Heart left ventricle (tissue), 16 donors: ENCODE measurements around the gene NTRK3. TPM values are rescaled to one million over a fixed set of nuclear protein-coding genes. Genes with fewer than 3 reads are reported as not detected.
"Not testable (repeated sequence)": the region's sequence is repeated elsewhere in the genome, so short reads cannot be mapped to it uniquely, and the experiment has no call there.

ENCODE experiments used
- ATAC-seq, 4 donors: fragments of 200-7000 bp; cut with Tn5 transposase; one replicate each; pipeline ENCODE4 v1.9.1; 2020 to 2022; ENCODE audit warnings: moderate library complexity in 4 of 4, mild to moderate bottlenecking in 3 of 4, moderate number of reproducible peaks in 1 of 4
- DNase-seq, 5 donors: peaks; one replicate each; pipeline ENCODE4 v3.0.0-alpha.2; 2020
- H3K27ac ChIP-seq, 12 donors: fragments of 200-600 bp; sonication (generic) in 4 of 12; one replicate each; pipeline versions ENCODE4 v1.5.0 to v1.8.0; 2016 to 2022; ENCODE audit warnings: mild to moderate bottlenecking in 2 of 12
- H3K27me3 ChIP-seq, 9 donors: fragments of 200-600 bp; sonication (generic) in 2 of 9; one replicate each; pipeline versions ENCODE4 v1.5.1 to v1.8.0; 2016 to 2022; ENCODE audit warnings: mild to moderate bottlenecking in 3 of 9
- H3K36me3 ChIP-seq, 9 donors: fragments of 200-600 bp; sonication (generic) in 2 of 9; one replicate each; pipeline versions ENCODE4 v1.5.0 to v1.8.0; 2018 to 2022; ENCODE audit warnings: mild to moderate bottlenecking in 2 of 9
- H3K4me1 ChIP-seq, 12 donors: fragments of 200-600 bp; sonication (generic) in 4 of 12; one replicate each; pipeline versions ENCODE4 v1.5.0 to v1.8.0; 2016 to 2022; ENCODE audit warnings: mild to moderate bottlenecking in 3 of 12
- H3K4me3 ChIP-seq, 12 donors: fragments of 200-600 bp; sonication (generic) in 4 of 12; one replicate each; pipeline versions ENCODE4 v1.5.0 to v1.8.0; 2017 to 2022; ENCODE audit warnings: mild to moderate bottlenecking in 9 of 12, moderate library complexity in 4 of 12
- H3K9me3 ChIP-seq, 12 donors: fragments of 200-600 bp; sonication (generic) in 4 of 12; one replicate each; pipeline versions ENCODE4 v1.5.0 to v1.8.0; 2016 to 2022; ENCODE audit warnings: mild to moderate bottlenecking in 1 of 12
- CTCF ChIP-seq, 12 donors: fragments of 200-600 bp; sonication (generic) in 4 of 12; IDR thresholded peaks; one replicate each; pipeline versions ENCODE4 v1.5.0 to v1.8.0; 2018 to 2022; ENCODE audit warnings: antibody characterized with exemption in 12 of 12, mild to moderate bottlenecking in 5 of 12
- POLR2A ChIP-seq, 2 donors: fragments of 450-650 bp; IDR thresholded peaks; one replicate each; pipeline ENCODE4 v1.6.1; 2017; ENCODE audit warnings: antibody characterized with exemption in 2 of 2, mild to moderate bottlenecking in 2 of 2, moderate library complexity in 2 of 2
- WGBS, 4 donors: extraction: QIAGEN DNeasy Blood & Tissue Kit in 2 of 4; methylation state at CpG; one replicate each; pipeline versions ENCODE4 v1.1.5 to v1.1.7; 2013 to 2018; 5-methylcytosine and 5-hydroxymethylcytosine counted together
- intact Hi-C, 10 donors: fragments of 100-400 bp; cut with DNase I; formaldehyde crosslinking; loops; one replicate each; pipeline versions ENCODE4 v1.11.1 to v1.14.2; 2022
- polyA plus RNA-seq, 2 donors: library from polyadenylated mRNA; stranded (reverse); fragments of 200-250 nt; gene quantifications; one replicate each; pipeline ENCODE4 v1.2.3, GENCODE V29; 2013
- total RNA-seq, 9 donors: library from RNA; depleted of rRNA in 2 of 9; stranded (reverse); fragments of >200 nt in 2 of 9; fragmentation: NEBNext Ultra II Directional in 3 of 9; extraction: Animal tissue kit (Norgen Biotek cat#: 25700) in 3 of 9; gene quantifications; one replicate each; pipeline versions ENCODE4 v1.1.0 to v1.2.4, GENCODE V29; 2016 to 2023
- donor health status: ischemic (EF 13 %, LVEDD 7.1; RV severe dilation, severe dysfunction).
- donor health status: healthy with polysubstance abuse.
- donor health status: DM: no; HTN: yes; CAD: no.
- donor health status: DM: no; HTN: no; CAD: no.
- donor health status: ischemic (EF 25% LVEDD 6.9; RV normal size, moderate dysfunction).
- donor health status: ischemic (EF 25% LVEDD 5.7; RV mildly dilated, moderate dysfunction).
- donor health status: healthy.
- donor health status: DM: yes; HTN: yes; CAD: no.
- donor health status: ischemic (EF 35%, LVEDD 5.7; RV mildly dilated, moderate dysfunction).
- donor health status: nonischemic (EF 11% LVEDD 7.7; RV severe dilation, severe dysfunction).
- donor health status: DM: yes; HTN: yes; CAD: no.
- donor health status: PGD.
- donor health status: ischemic (EF 29% LVEDD 5.4; RV normal size, mild dysfunction).
- donor health status: nonischemic (EF 23%, LVEDD 6.1; RV moderate dilation, normal function).

NTRK3 gene
- total and polyA plus RNA-seq, 11 donors: 0.53 to 6.8 (median 2.0) TPM

GRCh38 chr15:87843312-87843711, 413.2 kb downstream of the NTRK3 start:
- WGBS, 4 donors: 80 to 97% (median 90%) methylated on average over 3 of the region's 3 CpGs
- no peaks in the 10 kb centered on the region for H3K9me3 ChIP-seq

GRCh38 chr15:87841426-87841998, 415.0 kb downstream of the NTRK3 start:
- no peaks in the 10 kb centered on the region for H3K4me1 ChIP-seq
- intact Hi-C loops: loop anchor here in 1 of 10 donors (10.0 kb wide), 1 partner anchor 63 kb away; no protein-coding TSS in a partner anchor
- TF ChIP-seq POLR2A (IDR thresholded peaks at IDR 0.05) (no peak), CTCF (IDR thresholded peaks at IDR 0.05) (no peak)
- no peaks in the 10 kb centered on the region for H3K36me3 ChIP-seq
- H3K27me3 ChIP-seq: no peaks in the 10 kb centered on the region
- H3K4me3 ChIP-seq: no peak overlapping the region
- no peak for ATAC-seq
- H3K9me3 ChIP-seq: no peaks in the 10 kb centered on the region
- no peak overlapping the region for H3K27ac ChIP-seq
- no peak for DNase-seq
- 57 to 78% (median 65%) methylated on average over 1 of the region's 1 CpG; no CpG with 5 or more reads in 1 of the 4 donors for WGBS, 4 donors

More at GRCh38 chr15:87843312-87843711, 413.2 kb downstream of the NTRK3 start:
- Histone ChIP-seq H3K27ac (no peak overlapping the region), H3K4me3 (no peak overlapping the region), H3K27me3 (no peaks in the 10 kb centered on the region), H3K36me3 (no peaks in the 10 kb centered on the region), H3K4me1 (no peaks in the 10 kb centered on the region)
- intact Hi-C loops: loop anchor here in 1 of 10 donors (10.0 kb wide), 1 partner anchor 61 kb away; no protein-coding TSS in a partner anchor
- no peak for ATAC-seq
- TF ChIP-seq CTCF (IDR thresholded peaks at IDR 0.05): no peak
- no peak for TF ChIP-seq POLR2A (IDR thresholded peaks at IDR 0.05)
- DNase-seq: no peak

- H3K4me1 ChIP-seq, H3K27me3 ChIP-seq, H3K27ac ChIP-seq, DNase-seq, intact Hi-C loops, ATAC-seq, H3K9me3 ChIP-seq, H3K36me3 ChIP-seq, H3K4me3 ChIP-seq: not testable (repeated sequence)
- WGBS, 4 donors: 73 to 91% (median 81%) methylated on average over 2 of the region's 2 CpGs
Observed at GRCh38 chr15:87835830-87836229, 420.7 kb downstream of the NTRK3 start.

DNA sequence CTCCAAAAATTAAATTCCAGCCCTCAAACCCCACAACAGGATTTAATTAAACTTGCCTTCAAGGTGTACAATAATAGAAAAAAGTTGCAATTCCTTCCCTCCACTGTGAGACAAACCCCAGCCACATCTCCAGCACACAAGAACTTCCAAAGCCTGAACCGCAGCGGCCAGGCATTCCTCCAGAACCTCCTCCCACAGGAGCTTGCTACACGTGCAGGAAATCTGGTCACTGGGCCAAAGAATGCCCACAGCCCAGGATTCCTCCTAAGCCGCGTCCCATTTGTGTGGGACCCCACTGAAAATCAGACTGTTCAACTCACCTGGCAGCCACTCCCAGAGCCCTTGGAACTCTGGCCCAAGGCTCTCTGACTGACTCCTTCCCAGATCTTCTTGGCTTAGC, 423.2 kb downstream of the NTRK3 start:
- ATAC-seq, H3K4me3 ChIP-seq, H3K4me1 ChIP-seq, H3K36me3 ChIP-seq, DNase-seq, H3K9me3 ChIP-seq, H3K27ac ChIP-seq, intact Hi-C loops, H3K27me3 ChIP-seq: not testable (repeated sequence)
- WGBS, 4 donors: 68 to 78% (median 76%) methylated on average over 5 of the region's 5 CpGs

DNA sequence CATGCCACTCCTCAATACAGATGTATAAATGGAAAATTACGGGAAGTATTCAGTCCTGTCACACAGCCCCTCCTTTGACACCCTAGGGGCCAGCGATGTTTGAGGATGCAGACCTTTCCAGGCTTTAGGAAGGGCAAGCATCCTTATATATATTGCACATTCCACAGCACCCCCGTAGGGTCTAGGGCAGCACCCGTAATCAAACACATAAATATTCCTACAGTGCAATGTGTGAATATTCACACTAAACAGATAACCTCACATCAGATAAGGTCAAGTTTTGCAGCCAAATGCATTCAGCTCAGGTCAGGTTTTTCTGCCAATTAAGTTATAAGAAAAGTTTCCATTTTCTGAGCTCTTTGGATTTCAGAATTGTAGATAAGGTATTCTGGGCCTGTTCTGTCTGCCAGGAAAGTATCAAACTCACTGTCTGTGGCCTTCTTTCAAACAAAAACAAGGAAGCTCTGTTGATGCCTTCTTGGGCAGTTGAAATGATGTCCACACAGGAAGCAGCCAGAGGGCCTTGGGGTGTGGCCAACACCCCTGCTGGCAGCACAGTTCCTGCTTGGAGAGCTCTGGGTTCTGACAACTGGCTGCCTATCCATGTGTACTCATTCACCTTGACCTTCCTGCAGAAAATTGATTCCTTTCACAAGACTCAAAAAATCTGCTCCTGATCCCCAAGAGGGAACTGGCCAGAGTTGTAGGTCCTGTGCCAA, 427.0 kb downstream of the NTRK3 start:
- peak in 2 of 4 donors; percentile 73 to 77 for ATAC-seq
- no peak overlapping the region for H3K27ac ChIP-seq
- H3K9me3 ChIP-seq: no peaks in the 10 kb centered on the region
- WGBS, 4 donors: 50 to 62% (median 57%) methylated on average over 4 of the region's 4 CpGs
- peak in 2 of 5 donors; percentile 40 to 55 for DNase-seq
- intact Hi-C loops: no loop called here
- H3K4me1 ChIP-seq: peaks cover 0 to 5% (median 0%) of the 10 kb centered on the region in 12 donors
- no peaks in the 10 kb centered on the region for H3K27me3 ChIP-seq
- no peak overlapping the region for H3K4me3 ChIP-seq
- H3K36me3 ChIP-seq: no peaks in the 10 kb centered on the region
- TF ChIP-seq POLR2A (IDR thresholded peaks at IDR 0.05): no peak
- no peak for TF ChIP-seq CTCF (IDR thresholded peaks at IDR 0.05)
